Measurements from ENCODE around the gene MSH3.
"Not testable (repeated sequence)": the region's sequence is repeated elsewhere in the genome, so short reads cannot be mapped to it uniquely, and the experiment has no call there.

The MSH3 gene

DNA sequence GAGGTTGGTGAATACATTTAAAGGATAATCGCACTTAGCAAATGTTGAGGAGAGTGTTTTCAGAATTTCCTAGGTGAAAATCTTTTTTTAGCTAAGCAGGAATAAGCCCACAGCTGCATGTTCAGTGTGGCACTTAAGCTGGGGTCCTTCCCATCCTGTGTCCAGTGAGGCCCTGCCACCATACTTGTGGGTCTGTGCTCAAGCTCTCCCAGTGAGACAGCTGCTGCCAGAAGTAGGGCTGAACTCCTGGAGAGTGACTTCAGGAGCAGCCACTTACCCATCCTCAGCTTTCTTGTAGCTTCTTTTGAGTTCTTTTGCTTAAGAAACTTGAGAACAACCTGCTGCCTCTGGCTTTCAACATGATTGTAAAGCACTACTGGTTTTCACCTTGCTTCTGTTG, 110.3 kb downstream of the MSH3 start:
- ATAC-seq (replicated peaks; ENCODE audit: extremely low read depth, poor library complexity, severe bottlenecking) (no peak), DNase-seq (ENCODE audit: low spot score in 2 of 2) (no peak)
- Mint-ChIP-seq H3K36me3 (ENCODE audit: insufficient read depth) (peaks cover 3% of the 10 kb centered on the region), H3K9me3 (no peaks in the 10 kb centered on the region), H3K27me3 (no peaks in the 10 kb centered on the region), H3K27ac (ENCODE audit: low read depth) (no peak overlapping the region), H3K4me3 (no peak overlapping the region), H3K4me1 (peaks cover 3% of the 10 kb centered on the region)

DNA sequence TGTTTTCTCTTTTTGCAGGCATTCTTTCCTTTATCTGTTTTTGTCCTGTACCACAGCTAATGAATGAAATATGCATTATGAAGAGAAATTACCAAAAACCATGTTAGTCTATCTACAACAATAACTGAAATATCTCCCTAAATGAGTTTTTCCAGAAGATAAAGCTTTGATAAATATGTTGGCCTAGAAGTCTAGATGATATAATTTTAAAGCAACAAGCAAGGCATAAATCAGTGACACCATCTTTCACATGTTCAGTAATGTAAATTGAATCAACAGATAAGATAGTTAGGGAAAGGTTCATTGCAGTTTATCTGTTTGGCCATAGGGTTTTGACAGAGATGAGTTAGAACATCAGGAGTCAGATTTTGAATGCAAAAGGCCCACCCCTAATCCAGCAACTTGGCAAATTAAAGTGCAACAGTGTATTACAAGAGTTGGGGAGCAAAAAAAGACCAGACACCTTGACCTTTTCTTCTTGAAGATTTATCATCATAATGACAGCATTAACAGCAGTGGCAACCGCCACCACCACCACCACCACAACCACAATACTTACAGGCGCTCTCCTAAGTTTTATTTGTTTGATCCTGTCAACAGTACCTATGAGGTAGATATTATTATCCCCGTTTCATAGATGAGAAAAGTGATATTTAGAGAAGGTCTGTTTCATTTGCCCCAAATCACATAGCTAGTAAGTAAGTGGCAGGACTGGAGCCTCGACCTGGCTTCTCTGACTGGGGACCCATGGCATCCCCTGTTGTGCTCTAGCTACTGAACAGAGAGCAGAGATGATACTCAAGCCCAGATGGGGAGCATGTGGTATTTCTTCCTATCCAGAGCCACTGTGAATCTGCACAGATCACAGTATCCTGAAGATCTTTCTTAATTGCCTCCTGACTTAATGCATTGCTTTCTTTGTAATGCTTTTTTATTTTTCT, 123.2 kb downstream of the MSH3 start:
- no peaks in the 10 kb centered on the region for H3K9me3 Mint-ChIP-seq
- DNase-seq (ENCODE audit: low spot score in 2 of 2) (no peak), ATAC-seq (replicated peaks; ENCODE audit: extremely low read depth, poor library complexity, severe bottlenecking) (peak; percentile 36)
- no peaks in the 10 kb centered on the region for H3K27me3 Mint-ChIP-seq
- peaks cover 14% of the 10 kb centered on the region for H3K36me3 Mint-ChIP-seq (ENCODE audit: insufficient read depth)
- H3K4me1 Mint-ChIP-seq: peaks cover 10% of the 10 kb centered on the region
- peak overlapping the region; percentile 36 for H3K4me3 Mint-ChIP-seq
- no peak overlapping the region for H3K27ac Mint-ChIP-seq (ENCODE audit: low read depth)

DNA sequence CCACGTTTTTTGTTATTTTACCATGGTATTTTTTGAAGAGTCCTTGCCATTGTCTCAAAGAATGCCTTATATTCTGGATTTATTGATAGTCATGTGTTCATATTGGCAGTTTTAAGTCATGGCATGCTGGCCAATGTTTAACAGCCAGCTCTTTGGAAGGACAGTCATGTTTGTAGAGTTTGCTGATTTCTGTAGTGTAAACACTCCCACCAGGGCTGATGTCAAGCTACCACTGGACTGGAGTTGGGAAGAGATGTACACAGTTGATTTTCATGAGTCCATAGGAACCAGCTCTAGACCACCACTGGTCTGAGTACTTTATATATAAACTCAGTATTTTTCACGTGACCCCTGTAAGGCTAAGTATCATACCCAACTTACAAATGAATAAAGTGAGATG, 125.6 kb downstream of the MSH3 start:
- Mint-ChIP-seq H3K27ac (ENCODE audit: low read depth) (no peak overlapping the region), H3K4me3 (no peak overlapping the region), H3K27me3 (no peaks in the 10 kb centered on the region), H3K4me1 (peaks cover 10% of the 10 kb centered on the region), H3K36me3 (ENCODE audit: insufficient read depth) (peaks cover 16% of the 10 kb centered on the region), H3K9me3 (no peaks in the 10 kb centered on the region)
- no peak for DNase-seq (ENCODE audit: low spot score in 2 of 2)
- no peak for ATAC-seq (replicated peaks; ENCODE audit: extremely low read depth, poor library complexity, severe bottlenecking)

DNA sequence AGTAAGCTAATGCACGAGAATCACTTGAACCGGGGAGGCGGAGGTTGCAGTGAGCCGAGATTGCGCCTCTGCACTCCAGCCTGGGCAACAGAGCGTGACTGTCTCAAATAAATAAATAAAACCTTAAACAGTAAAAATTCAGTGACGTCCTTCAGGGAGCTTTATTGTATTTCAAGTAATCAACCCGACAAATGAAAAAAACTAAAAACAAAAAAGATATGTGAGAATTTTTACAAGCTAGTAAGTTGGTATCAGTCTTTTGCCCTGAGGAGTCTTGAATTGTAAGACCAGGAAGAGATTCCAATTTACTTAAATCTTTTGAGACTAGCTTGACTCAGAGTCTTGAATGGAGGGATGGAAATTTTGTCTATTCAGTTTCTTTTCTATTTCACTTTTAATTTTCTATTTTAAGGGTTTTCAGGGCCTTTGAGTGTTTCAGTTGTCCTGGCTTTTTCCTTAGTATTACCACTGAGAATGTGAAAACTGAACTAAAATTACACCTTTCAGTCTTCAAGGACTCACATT, 126.4 kb downstream of the MSH3 start:
- Mint-ChIP-seq H3K36me3 (ENCODE audit: insufficient read depth) (peaks cover 16% of the 10 kb centered on the region), H3K4me1 (peaks cover 10% of the 10 kb centered on the region), H3K9me3 (no peaks in the 10 kb centered on the region), H3K27me3 (no peaks in the 10 kb centered on the region), H3K27ac (ENCODE audit: low read depth) (no peak overlapping the region), H3K4me3 (no peak overlapping the region)
- no peak for ATAC-seq (replicated peaks; ENCODE audit: extremely low read depth, poor library complexity, severe bottlenecking)
- DNase-seq (ENCODE audit: low spot score in 2 of 2): no peak

DNA sequence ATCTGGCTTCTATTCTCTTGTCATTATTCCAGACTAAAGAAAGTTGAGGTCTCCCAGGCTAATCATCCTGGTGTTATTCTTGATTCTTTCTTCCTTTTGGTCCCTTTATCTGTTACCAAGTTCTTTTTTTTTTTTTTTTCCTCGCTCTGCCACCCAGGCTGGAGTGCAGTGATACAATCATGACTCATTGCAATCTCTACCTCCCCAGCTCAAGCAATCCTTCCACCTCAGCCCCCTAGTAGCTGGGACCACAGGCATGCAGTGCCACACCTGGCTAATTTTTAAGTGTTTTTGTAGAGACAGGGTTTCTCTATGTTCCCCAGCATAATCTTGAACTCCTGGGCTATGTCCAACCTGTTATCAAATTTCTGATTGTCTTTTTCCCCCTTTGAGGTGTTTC, 126.9 kb downstream of the MSH3 start:
- Mint-ChIP-seq H3K27ac (ENCODE audit: low read depth) (peak overlapping the region; percentile 23), H3K27me3 (no peaks in the 10 kb centered on the region), H3K9me3 (no peaks in the 10 kb centered on the region), H3K4me3 (no peak overlapping the region), H3K36me3 (ENCODE audit: insufficient read depth) (peaks cover 16% of the 10 kb centered on the region), H3K4me1 (peaks cover 10% of the 10 kb centered on the region)
- no peak for DNase-seq (ENCODE audit: low spot score in 2 of 2)
- ATAC-seq (replicated peaks; ENCODE audit: extremely low read depth, poor library complexity, severe bottlenecking): no peak

DNA sequence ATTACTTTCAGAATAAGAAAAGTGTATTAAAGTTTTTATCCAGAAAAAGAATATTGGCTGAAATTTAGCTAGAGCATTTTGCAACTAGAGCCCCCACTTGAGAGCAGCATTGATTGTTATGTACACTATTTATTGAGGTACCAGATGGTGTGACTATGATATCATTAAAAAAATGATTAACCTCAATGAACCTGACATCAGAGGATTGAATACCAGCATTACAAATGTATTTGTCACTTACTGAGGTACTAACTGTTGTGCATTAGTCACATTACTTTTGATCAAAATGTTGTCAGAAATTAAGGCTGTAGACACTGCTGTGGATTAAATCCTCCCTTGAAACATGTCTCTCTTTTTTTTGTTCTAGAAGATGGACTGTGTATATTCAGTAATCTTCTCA, 128.2 kb downstream of the MSH3 start:
- ATAC-seq (replicated peaks; ENCODE audit: extremely low read depth, poor library complexity, severe bottlenecking): no peak
- H3K27ac Mint-ChIP-seq (ENCODE audit: low read depth): no peak overlapping the region
- no peak for DNase-seq (ENCODE audit: low spot score in 2 of 2)
- peaks cover 5% of the 10 kb centered on the region for H3K4me1 Mint-ChIP-seq
- H3K4me3 Mint-ChIP-seq: no peak overlapping the region
- no peaks in the 10 kb centered on the region for H3K9me3 Mint-ChIP-seq
- H3K36me3 Mint-ChIP-seq (ENCODE audit: insufficient read depth): peaks cover 16% of the 10 kb centered on the region
- no peaks in the 10 kb centered on the region for H3K27me3 Mint-ChIP-seq

DNA sequence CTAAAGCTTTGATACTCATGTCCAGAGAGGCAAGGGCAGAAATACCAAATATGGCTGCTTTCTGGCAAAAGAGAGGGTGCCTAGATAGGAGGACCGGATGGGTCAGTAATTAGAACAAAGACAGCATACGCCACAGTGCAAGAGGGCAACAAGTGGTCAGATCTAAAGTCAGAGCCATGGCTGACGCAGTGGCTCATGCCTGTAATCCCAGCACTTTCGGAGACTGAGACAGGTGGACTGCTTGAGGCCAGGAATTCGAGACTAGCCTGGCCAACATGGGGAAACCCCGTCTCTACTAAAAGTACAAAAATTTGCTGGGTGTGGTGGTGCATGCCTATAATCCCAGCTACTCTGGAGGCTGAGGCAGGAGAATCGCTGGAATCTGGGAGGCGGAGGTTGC, 129.3 kb downstream of the MSH3 start:
- H3K36me3 Mint-ChIP-seq (ENCODE audit: insufficient read depth): peaks cover 14% of the 10 kb centered on the region
- not testable (repeated sequence) for H3K27me3 Mint-ChIP-seq; ATAC-seq (replicated peaks; ENCODE audit: extremely low read depth, poor library complexity, severe bottlenecking); H3K4me3 Mint-ChIP-seq; H3K4me1 Mint-ChIP-seq; H3K27ac Mint-ChIP-seq (ENCODE audit: low read depth); H3K9me3 Mint-ChIP-seq; DNase-seq (ENCODE audit: low spot score in 2 of 2)

DNA sequence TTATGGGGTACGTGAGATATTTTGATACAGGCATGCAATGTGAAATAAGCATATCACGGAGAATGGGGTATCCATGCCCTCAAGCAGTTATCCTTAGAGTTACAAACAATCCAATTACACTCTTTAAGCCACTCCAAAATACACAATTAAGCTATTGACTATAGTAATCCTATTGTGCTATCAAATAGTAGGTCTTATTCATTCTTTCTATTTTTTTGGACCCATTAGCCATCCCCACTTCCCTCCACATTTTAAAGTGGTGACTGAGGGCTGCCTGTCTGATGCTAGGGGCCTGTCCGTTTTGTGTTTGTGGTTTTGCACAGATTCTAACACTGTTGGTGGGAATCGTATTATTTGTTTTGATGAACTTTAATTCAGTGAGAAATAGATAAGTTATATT, 130.0 kb downstream of the MSH3 start:
- ATAC-seq (replicated peaks; ENCODE audit: extremely low read depth, poor library complexity, severe bottlenecking): no peak
- Mint-ChIP-seq H3K4me1 (no peaks in the 10 kb centered on the region), H3K36me3 (ENCODE audit: insufficient read depth) (peaks cover 10% of the 10 kb centered on the region)

DNA sequence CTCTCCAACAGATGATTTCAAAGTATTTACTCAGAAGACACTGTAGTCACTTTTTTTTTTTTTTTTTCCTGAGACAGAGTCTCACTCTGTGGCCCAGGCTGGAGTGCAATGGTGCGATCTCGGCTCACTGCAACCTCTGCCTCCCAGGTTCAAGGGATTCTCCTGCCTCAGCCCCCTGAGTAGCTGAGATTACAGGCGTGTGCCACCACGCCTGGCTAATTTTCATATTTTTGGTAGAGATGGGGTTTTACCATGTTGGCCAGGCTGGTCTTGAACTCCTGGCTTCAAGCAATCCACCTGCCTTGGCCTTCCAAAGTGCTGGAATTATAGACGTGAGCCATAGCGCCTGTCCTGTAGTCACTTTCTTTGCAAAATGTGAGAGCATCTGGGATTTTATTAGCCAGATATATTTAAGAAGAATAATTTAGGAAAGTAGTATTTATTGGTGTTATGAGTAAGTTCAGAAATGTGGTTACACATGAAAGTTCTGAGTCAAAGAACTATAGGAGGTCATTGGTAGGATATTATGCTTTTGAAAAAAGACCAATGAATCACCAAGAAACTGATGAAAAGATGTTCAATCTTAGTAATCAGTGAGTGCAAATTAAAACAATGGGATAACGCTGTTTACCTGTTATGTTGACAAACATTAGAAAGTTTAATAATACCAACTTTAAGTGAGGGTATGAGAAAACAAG, 135.0 kb downstream of the MSH3 start:
- not testable (repeated sequence) for H3K27ac Mint-ChIP-seq (ENCODE audit: low read depth); DNase-seq (ENCODE audit: low spot score in 2 of 2); H3K27me3 Mint-ChIP-seq; H3K36me3 Mint-ChIP-seq (ENCODE audit: insufficient read depth); H3K4me3 Mint-ChIP-seq; H3K4me1 Mint-ChIP-seq; H3K9me3 Mint-ChIP-seq; ATAC-seq (replicated peaks; ENCODE audit: extremely low read depth, poor library complexity, severe bottlenecking)

More for the DNA sequence above, 130.0 kb downstream of the MSH3 start:
- H3K9me3 Mint-ChIP-seq: no peaks in the 10 kb centered on the region
- no peak for DNase-seq (ENCODE audit: low spot score in 2 of 2)
- H3K27ac Mint-ChIP-seq (ENCODE audit: low read depth): no peak overlapping the region
- no peaks in the 10 kb centered on the region for H3K27me3 Mint-ChIP-seq
- H3K4me3 Mint-ChIP-seq: no peak overlapping the region

DNA sequence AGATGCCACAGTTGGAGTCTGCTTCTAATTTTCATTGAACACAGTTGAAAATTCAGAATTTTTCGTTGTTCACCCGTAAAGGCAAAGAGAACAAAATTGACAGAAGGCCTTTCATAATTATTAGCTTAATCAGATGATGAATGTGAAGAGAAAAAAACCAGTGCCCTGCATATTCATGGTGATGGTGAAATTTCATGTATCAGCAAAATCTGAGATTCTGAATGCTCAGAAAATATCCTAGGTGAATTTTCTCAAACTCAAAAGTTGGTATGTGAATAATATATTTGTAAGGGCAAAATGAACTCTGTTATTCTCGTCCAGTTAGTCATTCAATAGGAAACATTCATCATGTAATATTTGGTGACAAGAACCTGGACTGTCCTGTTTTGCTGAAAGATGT, 136.2 kb downstream of the MSH3 start:
- ATAC-seq (replicated peaks; ENCODE audit: extremely low read depth, poor library complexity, severe bottlenecking) (no peak), DNase-seq (ENCODE audit: low spot score in 2 of 2) (no peak)
- Mint-ChIP-seq H3K4me3 (no peak overlapping the region), H3K27me3 (no peaks in the 10 kb centered on the region), H3K4me1 (no peaks in the 10 kb centered on the region), H3K27ac (ENCODE audit: low read depth) (no peak overlapping the region), H3K36me3 (ENCODE audit: insufficient read depth) (peaks cover 1% of the 10 kb centered on the region), H3K9me3 (no peaks in the 10 kb centered on the region)

DNA sequence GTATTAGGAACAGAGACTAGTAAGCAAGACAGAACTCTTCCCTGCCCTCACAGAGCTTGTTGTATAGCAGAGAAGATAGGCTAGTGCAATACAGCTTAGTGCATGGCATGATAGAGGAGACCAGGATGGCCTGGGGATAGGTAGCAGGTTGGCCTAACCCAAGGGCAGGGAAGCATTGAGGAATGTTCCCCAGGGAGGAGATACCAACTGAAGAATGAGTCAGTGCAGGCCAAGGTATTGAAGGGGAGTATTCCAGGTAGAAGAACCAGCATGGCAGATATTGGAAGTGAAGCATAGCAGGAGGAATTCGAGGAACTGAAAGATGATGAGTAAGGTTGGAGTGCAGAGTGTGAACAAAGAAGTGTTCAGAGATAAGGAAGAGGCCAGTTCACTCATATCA, 138.9 kb downstream of the MSH3 start:
- DNase-seq (ENCODE audit: low spot score in 2 of 2) (no peak), ATAC-seq (replicated peaks; ENCODE audit: extremely low read depth, poor library complexity, severe bottlenecking) (no peak)
- no peaks in the 10 kb centered on the region for H3K4me1 Mint-ChIP-seq
- H3K27ac Mint-ChIP-seq (ENCODE audit: low read depth): no peak overlapping the region
- H3K36me3 Mint-ChIP-seq (ENCODE audit: insufficient read depth): peaks cover 5% of the 10 kb centered on the region
- H3K27me3 Mint-ChIP-seq: no peaks in the 10 kb centered on the region
- H3K4me3 Mint-ChIP-seq: no peak overlapping the region
- no peaks in the 10 kb centered on the region for H3K9me3 Mint-ChIP-seq

DNA sequence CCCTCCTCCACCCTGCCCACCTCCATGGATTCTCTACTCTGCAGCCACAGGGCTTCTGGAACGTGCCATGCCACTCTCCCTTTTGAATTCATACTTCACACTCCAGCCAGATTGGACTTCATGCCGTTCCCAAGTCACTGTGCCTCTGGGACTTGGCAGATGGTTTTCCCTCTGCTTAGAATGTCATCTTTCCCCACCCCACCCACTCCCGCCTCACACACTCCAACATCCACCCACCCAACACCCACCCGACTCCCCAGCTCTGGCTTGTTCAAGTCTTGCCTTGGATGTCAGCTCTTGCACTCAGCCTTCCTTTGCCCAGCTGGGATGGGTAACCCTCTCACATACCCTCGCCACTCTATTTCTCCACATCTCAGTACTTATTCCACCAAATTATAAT, 142.4 kb downstream of the MSH3 start:
- DNase-seq (ENCODE audit: low spot score in 2 of 2): no peak

More for the DNA sequence above, 142.4 kb downstream of the MSH3 start:
- Mint-ChIP-seq H3K27me3 (no peaks in the 10 kb centered on the region), H3K4me1 (peaks cover 6% of the 10 kb centered on the region), H3K4me3 (no peak overlapping the region), H3K36me3 (ENCODE audit: insufficient read depth) (peaks cover 6% of the 10 kb centered on the region), H3K9me3 (no peaks in the 10 kb centered on the region), H3K27ac (ENCODE audit: low read depth) (no peak overlapping the region)
- no peak for ATAC-seq (replicated peaks; ENCODE audit: extremely low read depth, poor library complexity, severe bottlenecking)

All from central memory CD8-positive, alpha-beta T cell (primary cell).